ENCODE measurements around the gene CCT2. TPM values are rescaled to one million over a fixed set of nuclear protein-coding genes. Genes with fewer than 3 reads are reported as not detected.

CCT2 gene
- total RNA-seq, 4 donors from 2014 or later: 59.1 to 200 (median 152) TPM

- TF ChIP-seq CTCF (IDR thresholded peaks at IDR 0.05) (no peak), POLR2A (IDR thresholded peaks at IDR 0.05) (no peak)
- H3K9me3 ChIP-seq: no peaks in the 10 kb centered on the region
- no peak for DNase-seq
- H3K4me3 ChIP-seq: no peak overlapping the region
- intact Hi-C loops (cut with DNase I; ENCODE audit: low total_unique reads): loop anchor here (10.0 kb wide), 1 partner anchor 114 kb away; the partner anchor contains the start of gene FRS2
- H3K27me3 ChIP-seq: no peaks in the 10 kb centered on the region
- H3K27ac ChIP-seq: no peak overlapping the region
- H3K4me1 ChIP-seq: no peaks in the 10 kb centered on the region
- H3K36me3 ChIP-seq: no peaks in the 10 kb centered on the region
Observed at GRCh38 chr12:69588527-69588926, 3.3 kb downstream of the CCT2 start.

GRCh38 chr12:69589082-69589481, 3.8 kb downstream of the CCT2 start:
- no peaks in the 10 kb centered on the region for H3K36me3 ChIP-seq
- TF ChIP-seq POLR2A (IDR thresholded peaks at IDR 0.05): no peak
- TF ChIP-seq CTCF (IDR thresholded peaks at IDR 0.05): no peak
- H3K9me3 ChIP-seq: no peaks in the 10 kb centered on the region
- H3K4me1 ChIP-seq: no peaks in the 10 kb centered on the region
- H3K27me3 ChIP-seq: no peaks in the 10 kb centered on the region
- no peak overlapping the region for H3K27ac ChIP-seq
- DNase-seq: no peak
- H3K4me3 ChIP-seq: no peak overlapping the region
- intact Hi-C loops (cut with DNase I; ENCODE audit: low total_unique reads): loop anchor here (10.0 kb wide), 1 partner anchor 114 kb away; the partner anchor contains the start of gene FRS2

GRCh38 chr12:69595689-69596088, 10.4 kb downstream of the CCT2 start:
- H3K27ac ChIP-seq: no peak overlapping the region
- no peaks in the 10 kb centered on the region for H3K4me1 ChIP-seq
- intact Hi-C loops (cut with DNase I; ENCODE audit: low total_unique reads): no loop called here
- DNase-seq: no peak
- no peaks in the 10 kb centered on the region for H3K36me3 ChIP-seq
- H3K27me3 ChIP-seq: no peaks in the 10 kb centered on the region
- no peaks in the 10 kb centered on the region for H3K9me3 ChIP-seq
- TF ChIP-seq CTCF (IDR thresholded peaks at IDR 0.05): no peak
- TF ChIP-seq POLR2A (IDR thresholded peaks at IDR 0.05): no peak
- no peak overlapping the region for H3K4me3 ChIP-seq

- Histone ChIP-seq H3K9me3 (no peaks in the 10 kb centered on the region), H3K4me1 (no peaks in the 10 kb centered on the region), H3K4me3 (no peak overlapping the region), H3K27ac (no peak overlapping the region), H3K36me3 (no peaks in the 10 kb centered on the region), H3K27me3 (no peaks in the 10 kb centered on the region)
- intact Hi-C loops (cut with DNase I; ENCODE audit: low total_unique reads): no loop called here
- no peak for TF ChIP-seq POLR2A (IDR thresholded peaks at IDR 0.05)
- TF ChIP-seq CTCF (IDR thresholded peaks at IDR 0.05): no peak
- DNase-seq: no peak
Observed at GRCh38 chr12:69598174-69598753, 13.0 kb downstream of the CCT2 start.

- no peak for DNase-seq
- Histone ChIP-seq H3K4me3 (no peak overlapping the region), H3K27me3 (no peaks in the 10 kb centered on the region), H3K4me1 (no peaks in the 10 kb centered on the region), H3K9me3 (no peaks in the 10 kb centered on the region), H3K27ac (no peak overlapping the region), H3K36me3 (no peaks in the 10 kb centered on the region)
- intact Hi-C loops (cut with DNase I; ENCODE audit: low total_unique reads): no loop called here
- TF ChIP-seq CTCF (IDR thresholded peaks at IDR 0.05): no peak
- TF ChIP-seq POLR2A (IDR thresholded peaks at IDR 0.05): no peak
Observed at GRCh38 chr12:69600804-69601203, 15.5 kb downstream of the CCT2 start.

All from uterus (tissue), 4 donors.